Measurements from ENCODE around the gene STAT4. TPM values are rescaled to one million over a fixed set of nuclear protein-coding genes. Genes with fewer than 3 reads are reported as not detected.
"Not testable (repeated sequence)": the region's sequence is repeated elsewhere in the genome, so short reads cannot be mapped to it uniquely, and the experiment has no call there.

STAT4 gene
- total RNA-seq, 1 experiment from 2014 or later, result not detected

DNA sequence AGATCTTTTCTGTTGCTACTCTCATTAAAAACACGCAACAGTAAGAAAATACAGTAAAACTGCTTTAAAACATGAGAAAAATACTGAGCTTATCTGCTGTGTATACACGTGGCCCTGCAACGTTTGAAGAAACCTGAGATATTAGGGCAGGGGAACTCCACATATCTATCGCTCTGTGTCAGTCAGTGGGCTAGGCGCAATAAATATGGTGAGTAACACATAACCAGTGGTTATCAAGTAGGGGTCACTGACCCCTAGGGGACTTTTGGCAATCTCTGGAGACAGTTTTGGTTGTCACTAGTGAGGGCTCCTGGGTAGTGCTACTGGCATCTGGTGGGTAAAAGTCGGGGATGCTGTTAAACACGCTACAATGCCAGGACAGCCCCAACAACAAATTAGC, 151.7 kb downstream of the STAT4 start:
- DNase-seq (ENCODE audit: low read depth), result no peak

GRCh38 chr2:190997526-190998113, 153.2 kb downstream of the STAT4 start:
- DNase-seq (ENCODE audit: low read depth), result no peak

DNA sequence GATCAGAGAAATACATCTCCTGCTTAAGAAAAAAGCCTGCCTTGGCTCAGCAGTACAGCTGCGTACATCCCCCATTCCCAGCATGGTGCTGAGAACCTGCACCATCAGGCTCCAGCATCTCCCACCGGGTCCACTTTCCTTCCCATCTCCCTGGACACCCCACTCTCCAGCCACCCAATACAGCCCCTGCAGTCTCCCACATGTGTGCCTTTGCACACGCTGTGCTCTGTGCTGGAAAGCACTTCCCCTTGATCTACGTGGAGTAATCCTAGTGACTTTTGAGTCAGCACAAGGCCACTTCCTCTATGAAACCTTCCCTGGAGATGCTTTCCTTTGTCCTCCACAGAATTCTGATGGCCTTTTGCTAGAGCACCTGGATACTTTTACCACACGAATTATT, 153.8 kb downstream of the STAT4 start:
- no peak for DNase-seq (ENCODE audit: low read depth)

DNA sequence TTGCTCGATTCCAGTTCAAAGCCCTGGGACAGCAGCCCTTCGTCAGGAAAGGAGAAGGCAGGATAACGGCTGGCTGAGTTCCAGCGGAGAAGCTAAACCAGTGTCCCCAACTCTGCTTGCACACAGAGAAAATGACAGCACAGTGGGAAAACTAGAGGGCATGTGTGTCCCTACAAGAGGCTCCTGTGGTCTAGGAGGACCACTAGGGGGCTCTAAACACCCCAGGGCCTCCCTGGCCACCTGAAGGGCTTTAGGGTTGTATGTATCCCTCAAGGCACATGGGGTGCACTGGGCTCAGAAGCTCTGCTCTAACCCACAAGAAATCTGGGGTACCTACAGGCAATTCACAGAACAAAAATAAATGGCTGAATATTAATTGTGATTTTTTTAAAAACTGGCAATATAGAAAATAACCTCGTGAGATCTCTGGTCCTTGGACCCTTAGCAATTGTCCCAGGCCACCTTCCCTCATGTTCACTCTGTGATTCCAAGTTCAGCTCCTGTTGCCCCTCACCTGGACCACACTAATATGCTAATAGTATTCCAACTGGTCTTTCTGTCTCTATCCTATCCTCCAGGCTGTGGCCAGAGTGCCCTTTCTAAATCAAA, 154.4 kb downstream of the STAT4 start:
- peak; percentile 44 for DNase-seq (ENCODE audit: low read depth)

DNA sequence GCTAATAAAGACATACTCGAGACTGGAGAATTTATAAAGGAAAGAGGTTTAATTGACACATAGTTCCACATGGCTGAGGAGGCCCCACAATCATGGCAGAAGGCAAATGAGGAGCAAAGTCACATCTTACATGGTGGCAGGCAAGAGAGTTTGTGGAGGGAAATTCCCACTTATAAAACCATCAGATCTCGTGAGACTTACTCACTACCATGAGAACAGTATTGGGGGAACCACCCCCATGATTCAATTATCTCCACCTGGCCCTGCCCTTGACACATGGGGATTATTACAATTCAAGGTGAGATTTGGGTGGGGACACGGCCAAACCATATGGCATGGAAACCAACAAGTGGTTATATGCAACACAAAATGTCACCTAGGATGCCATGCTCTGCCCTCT, 155.5 kb downstream of the STAT4 start:
- DNase-seq (ENCODE audit: low read depth), result not testable (repeated sequence)

GRCh38 chr2:190994148-190994547, 156.6 kb downstream of the STAT4 start:
- no peak for DNase-seq (ENCODE audit: low read depth)

- no peak for DNase-seq (ENCODE audit: low read depth)
Measured at GRCh38 chr2:190993292-190993643, 157.5 kb downstream of the STAT4 start.

DNA sequence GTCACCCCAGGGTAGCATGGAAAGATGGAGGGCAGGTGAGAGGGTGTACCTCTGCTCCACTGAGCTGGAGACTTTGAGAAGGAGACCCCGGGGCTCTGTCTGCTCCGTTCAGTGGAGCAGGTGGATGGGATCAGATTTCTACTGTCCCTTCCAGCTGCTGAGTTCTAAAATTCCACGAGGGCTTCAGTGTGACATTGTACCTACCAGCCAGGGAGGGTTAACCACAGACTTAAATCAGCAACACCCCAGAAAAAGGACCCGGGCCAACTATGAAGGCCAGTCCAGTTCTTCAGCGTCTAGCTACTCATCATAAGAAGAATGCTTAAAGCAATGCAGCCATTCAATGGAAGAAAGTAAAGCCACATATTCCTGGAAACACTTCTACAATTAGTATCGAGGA, 160.7 kb downstream of the STAT4 start:
- no peak for DNase-seq (ENCODE audit: low read depth)

- DNase-seq (ENCODE audit: low read depth), result no peak
Measured at GRCh38 chr2:190988910-190989309, 161.9 kb downstream of the STAT4 start.

DNA sequence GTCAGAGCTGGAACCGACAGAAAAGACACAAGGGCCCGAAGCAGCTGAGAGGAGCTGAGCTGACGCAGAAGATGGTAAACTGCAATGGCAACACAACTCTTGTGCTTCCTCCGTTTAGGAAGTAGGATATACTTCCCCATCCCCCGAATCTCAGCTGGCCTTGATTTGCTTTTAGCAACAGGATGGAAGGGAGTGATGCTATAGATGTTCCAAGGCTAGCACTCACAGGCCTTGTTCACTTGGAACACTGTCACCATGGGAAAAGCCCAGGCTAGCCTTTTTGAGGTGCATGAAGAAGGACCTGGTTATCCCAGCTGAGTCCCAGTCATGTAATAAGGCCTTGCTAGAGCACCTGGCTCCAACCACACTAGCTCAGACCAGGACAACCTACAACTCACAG, 162.9 kb downstream of the STAT4 start:
- DNase-seq (ENCODE audit: low read depth), result no peak

DNA sequence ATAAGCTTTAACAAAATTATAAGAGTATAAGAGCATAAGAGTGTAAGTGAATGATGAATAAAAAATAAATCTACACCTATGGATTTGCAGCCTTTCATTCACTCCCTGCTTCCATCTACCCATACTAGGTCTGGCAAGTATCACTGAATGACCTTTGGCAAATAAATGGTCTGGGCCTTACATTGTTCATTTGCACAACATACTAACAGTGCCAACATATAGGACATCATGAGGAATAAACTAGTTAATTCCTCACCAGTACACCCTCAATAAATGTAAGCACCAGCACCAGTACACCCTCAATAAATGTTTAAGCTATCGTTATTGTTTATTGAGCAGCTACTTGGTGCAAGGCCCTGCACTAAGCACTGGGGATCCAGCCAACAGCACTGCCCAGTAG, 163.7 kb downstream of the STAT4 start:
- DNase-seq (ENCODE audit: low read depth), result no peak

DNA sequence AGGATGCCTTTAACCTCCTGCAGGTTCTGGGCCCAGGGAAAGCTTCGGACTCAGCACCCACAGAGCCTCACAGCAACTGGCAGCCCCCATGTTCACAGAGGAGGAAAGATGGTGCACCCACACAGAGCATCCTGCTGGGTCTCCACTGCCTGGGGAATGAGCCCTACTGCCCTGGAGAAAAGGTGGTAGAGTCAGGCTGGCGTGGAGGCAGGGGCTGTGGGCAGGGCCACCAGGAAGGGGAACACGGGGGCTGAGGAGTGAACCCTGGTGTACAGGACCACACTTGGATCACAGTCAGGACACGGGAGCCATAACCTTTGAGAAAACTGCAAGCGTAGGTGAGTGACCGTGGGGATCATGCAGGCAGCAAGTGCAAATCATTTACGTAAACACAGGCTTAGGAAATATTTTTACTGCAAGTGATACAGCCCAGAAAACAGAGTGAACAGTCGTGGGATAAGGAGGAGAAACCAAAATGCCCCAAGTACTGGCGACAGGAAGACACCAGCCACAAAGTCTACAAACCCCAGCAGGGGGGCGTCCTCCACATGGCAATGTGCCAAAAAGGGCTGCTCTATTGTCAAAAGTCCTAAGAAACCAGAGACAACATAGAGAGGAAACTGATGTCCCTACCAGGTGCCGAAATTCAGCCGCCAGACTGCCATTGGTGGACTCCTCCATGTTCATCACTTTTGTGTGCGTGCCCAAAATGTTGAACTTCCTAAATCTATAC, 164.4 kb downstream of the STAT4 start:
- peak; percentile 54 for DNase-seq (ENCODE audit: low read depth)

DNA sequence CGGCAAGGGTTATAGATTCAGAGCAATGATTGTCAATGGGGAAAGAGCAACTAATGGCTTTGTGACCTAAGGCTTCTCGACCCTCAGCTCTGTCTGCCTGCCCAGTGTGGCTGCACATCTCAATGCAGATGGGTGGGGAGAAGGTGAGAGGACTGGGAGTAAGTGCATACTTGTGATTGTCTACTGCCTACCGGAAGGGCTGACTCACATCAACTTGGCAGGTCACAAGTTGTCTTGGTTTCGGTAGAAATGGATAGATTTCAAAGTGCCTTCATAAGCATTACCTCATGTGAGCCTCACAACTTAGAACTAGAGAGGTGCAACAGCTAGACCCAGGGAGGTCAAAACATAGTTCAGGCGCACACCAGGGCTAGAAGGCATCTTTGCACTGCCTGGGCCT, 166.2 kb downstream of the STAT4 start:
- peak; percentile 89 for DNase-seq (ENCODE audit: low read depth)

DNA sequence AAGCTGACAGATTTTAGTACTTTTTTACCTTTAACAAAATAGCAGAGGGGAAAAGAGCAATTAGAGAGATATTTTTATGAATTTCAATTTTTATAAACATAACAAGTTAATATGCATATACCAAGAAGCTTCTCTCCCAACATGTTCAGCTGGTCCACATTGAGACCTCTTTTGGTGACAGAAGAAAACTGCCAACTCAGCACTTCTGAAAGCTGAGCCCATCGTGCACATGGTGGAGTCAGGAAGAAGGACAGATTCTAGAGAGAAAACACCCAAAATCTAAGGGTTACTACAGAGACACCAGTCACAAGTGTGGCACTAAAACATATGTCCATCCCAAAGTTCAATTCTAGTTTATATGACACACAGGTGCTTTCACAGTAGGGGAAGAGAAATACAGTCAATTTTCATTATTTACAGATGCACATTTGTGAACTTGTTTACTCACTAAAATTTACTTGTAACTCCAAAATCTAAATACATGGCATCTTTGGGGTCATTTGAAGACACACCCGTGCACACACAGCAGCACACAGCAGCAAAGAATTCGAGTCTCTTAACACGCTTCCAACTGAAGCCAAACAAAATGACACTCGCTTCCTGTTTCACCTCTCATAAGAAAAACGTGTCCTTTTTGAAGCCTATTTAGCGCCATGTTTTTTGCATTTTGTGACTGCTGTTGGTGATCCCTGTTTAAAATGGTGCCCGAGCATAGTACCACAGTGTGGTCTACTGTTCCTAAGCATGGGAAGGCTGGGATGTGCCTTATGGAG, 168.3 kb downstream of the STAT4 start:
- no peak for DNase-seq (ENCODE audit: low read depth)

GRCh38 chr2:190981733-190982132, 169.1 kb downstream of the STAT4 start:
- no peak for DNase-seq (ENCODE audit: low read depth)

DNA sequence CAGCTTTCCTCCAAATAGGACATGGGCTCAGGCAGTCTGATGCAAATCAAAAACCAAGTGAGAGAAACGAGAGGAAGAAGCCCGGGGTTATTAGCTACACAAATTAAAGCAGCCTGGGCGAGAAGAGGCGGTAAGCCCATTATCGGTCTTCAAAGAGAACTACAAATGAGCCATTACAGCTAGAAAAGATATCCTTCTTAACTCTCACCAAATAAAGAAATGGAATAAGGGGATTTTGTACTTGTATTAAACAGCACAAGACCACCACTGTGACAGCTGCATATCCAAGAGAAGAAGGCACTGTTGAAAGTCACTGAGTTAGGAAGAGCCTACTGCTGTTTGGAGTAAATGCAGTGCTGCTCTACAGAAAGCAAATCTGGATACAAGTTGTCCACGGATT, 169.5 kb downstream of the STAT4 start:
- DNase-seq (ENCODE audit: low read depth), result no peak

DNA sequence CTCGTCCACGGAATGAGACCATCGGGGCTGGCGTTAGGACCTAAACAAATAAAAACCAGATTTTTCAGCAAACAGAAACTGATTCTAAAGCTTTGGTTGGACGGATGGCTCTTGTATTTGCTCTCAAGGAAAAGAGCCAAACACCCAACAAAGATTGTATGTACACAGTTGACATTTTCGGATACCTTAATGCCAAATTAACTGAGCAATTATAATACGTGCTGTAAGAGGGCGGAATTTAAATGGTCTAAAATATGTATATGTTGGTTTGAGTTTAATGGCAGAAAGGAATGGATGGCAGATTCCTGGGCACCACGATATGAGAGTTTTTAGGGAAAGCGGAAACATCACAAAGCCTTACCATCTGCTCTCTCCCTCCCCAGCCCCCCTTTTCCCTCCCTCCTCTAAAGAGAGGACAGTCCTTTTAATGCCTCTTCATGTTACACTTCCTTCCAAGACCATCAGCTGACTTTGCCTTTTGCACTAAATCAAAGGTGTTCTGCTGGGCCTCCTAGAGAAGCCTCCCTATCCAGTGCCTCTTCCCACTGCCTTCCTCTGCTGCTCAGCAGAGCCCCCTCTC, 170.1 kb downstream of the STAT4 start:
- no peak for DNase-seq (ENCODE audit: low read depth)

DNA sequence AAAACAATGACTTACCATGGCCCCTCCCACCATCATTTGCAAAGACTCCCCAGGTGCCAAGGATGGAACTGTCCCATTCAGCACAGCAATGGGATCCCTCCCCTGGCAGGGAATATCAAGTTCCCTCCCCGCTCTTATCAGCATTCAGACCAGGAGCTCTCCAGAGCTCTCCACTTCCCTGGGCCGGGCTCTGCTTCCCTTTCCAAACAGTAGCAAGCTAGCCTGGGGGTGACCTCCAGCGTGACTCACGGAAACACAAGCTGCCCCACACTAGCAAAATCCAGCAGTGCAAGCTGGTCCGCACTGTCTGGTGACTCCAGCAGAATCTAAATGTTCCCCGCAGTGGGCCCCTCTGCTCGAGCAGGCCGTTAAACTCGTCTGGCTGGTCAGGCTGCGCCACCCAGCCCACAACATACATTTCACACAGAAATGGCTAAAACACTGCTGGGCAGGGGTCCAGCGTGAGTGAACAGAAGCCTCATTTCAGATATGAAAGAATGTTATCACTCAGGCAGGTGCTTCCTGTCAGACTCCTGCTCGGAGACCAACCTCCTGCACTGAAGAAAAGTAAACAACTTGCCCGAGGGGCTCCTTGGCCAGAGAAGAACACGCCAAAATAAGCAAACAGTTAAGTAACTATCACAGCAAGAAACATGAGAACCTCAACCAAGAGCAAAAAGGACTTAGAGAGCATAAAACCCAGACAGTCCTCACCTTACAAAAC, 170.7 kb downstream of the STAT4 start:
- peak; percentile 87 for DNase-seq (ENCODE audit: low read depth)

Measured in HT1080 (cell line).